PC-3 (cell line): ENCODE measurements around the gene REEP3. TPM values are rescaled to one million over a fixed set of nuclear protein-coding genes. Genes with fewer than 3 reads are reported as not detected.

Experiments used
- ATAC-seq: fragments of 200-7000 bp; cut with Tn5 transposase; 2 replicates; pipeline ENCODE4 v1.9.1; 2020; ENCODE audit warnings: mild to moderate bottlenecking, moderate library complexity
- BruUV-seq: library from RNA; stranded (reverse); fragments of 400-500 nt; replicated peaks from 2 replicates; lab custom pipeline; 2021; lab: Mats Ljungman, UMichigan
- CTCF ChIA-PET: fragments of 300-600 bp; sonication (Branson Sonifier 250); formaldehyde crosslinking; loops from one replicate; lab custom pipeline; 2022; ENCODE audit warnings: antibody characterized with exemption; lab: Charles Lee
- POLR2A ChIA-PET: fragments of 300-600 bp; sonication (Branson Sonifier 250); formaldehyde crosslinking; loops from one replicate; lab custom pipeline; 2022; ENCODE audit warnings: antibody characterized with exemption; ENCODE audit not compliant: unreplicated experiment; lab: Charles Lee
- DNase-seq: peaks from one replicate; pipeline ENCODE4 v3.0.0-alpha.2; 2015
- H2AFZ ChIP-seq: fragments of 300-600 bp; sonication (generic); 2 replicates; pipeline ENCODE4 v1.6.0; 2016; ENCODE audit warnings: antibody characterized with exemption, low read length
- H3F3A ChIP-seq: fragments of 300-600 bp; sonication (generic); one replicate; pipeline ENCODE4 v1.6.0; 2017; ENCODE audit warnings: antibody characterized with exemption, low read length, control low read depth, mild to moderate bottlenecking; ENCODE audit not compliant: unreplicated experiment
- H3K27ac ChIP-seq: fragments of 300-600 bp; sonication (generic); 2 replicates; pipeline ENCODE4 v1.5.1; 2016; ENCODE audit warnings: mild to moderate bottlenecking, low read length
- H3K27me3 ChIP-seq: fragments of 300-600 bp; sonication (generic); 2 replicates; pipeline ENCODE4 v1.6.1; 2016; ENCODE audit warnings: low read length, mixed read lengths
- H3K36me3 ChIP-seq: fragments of 300-600 bp; sonication (generic); 2 replicates; pipeline ENCODE4 v1.6.1; 2016; ENCODE audit warnings: low read depth, mixed run types, low read length, mixed read lengths
- H3K4me1 ChIP-seq: fragments of 300-600 bp; sonication (generic); 2 replicates; pipeline ENCODE4 v1.5.1; 2016; ENCODE audit warnings: low read length; ENCODE audit not compliant: insufficient read depth
- H3K4me2 ChIP-seq: fragments of 300-600 bp; sonication (generic); 2 replicates; pipeline ENCODE4 v1.6.0; 2016; ENCODE audit warnings: low read length
- H3K4me3 ChIP-seq: fragments of 300-600 bp; sonication (generic); 2 replicates; pipeline ENCODE4 v1.5.1; 2016; ENCODE audit warnings: mild to moderate bottlenecking, low read length, mixed read lengths
- H3K79me2 ChIP-seq: fragments of 300-600 bp; sonication (generic); 2 replicates; pipeline ENCODE4 v1.6.1; 2017; ENCODE audit warnings: low read length, mixed read lengths
- H3K9ac ChIP-seq: fragments of 300-600 bp; sonication (generic); 2 replicates; pipeline ENCODE4 v1.6.0; 2016; ENCODE audit warnings: mild to moderate bottlenecking, low read length
- H3K9me2 ChIP-seq: fragments of 300-600 bp; sonication (generic); replicated peaks from 2 replicates; pipeline ENCODE4 v1.6.1; 2016; ENCODE audit warnings: mixed run types, low read length, mixed read lengths
- H3K9me3 ChIP-seq: fragments of 300-600 bp; sonication (generic); 2 replicates; pipeline ENCODE4 v1.6.1; 2016; ENCODE audit warnings: low read length, mixed read lengths
- H4K20me1 ChIP-seq: fragments of 300-600 bp; sonication (generic); 2 replicates; pipeline ENCODE4 v1.6.1; 2016; ENCODE audit warnings: low read length, mixed read lengths
- EZH2 ChIP-seq: fragments of 300-600 bp; sonication (generic); IDR thresholded peaks from one replicate; pipeline ENCODE4 v1.6.1; 2017; ENCODE audit warnings: antibody characterized with exemption, mild to moderate bottlenecking, low read length; ENCODE audit not compliant: unreplicated experiment
- EZH2phosphoT487 ChIP-seq: fragments of 300-600 bp; sonication (generic); IDR thresholded peaks from 2 replicates; pipeline ENCODE4 v1.6.1; 2018; ENCODE audit warnings: mild to moderate bottlenecking, antibody characterized with exemption, low read length, borderline replicate concordance
- intact Hi-C: fragments of 100-400 bp; cut with micrococcal nuclease; formaldehyde crosslinking; loops from 2 replicates; pipeline ENCODE4 v1.9.0; 2023
- total RNA-seq: library from RNA; depleted of rRNA; stranded (reverse); fragments of >200 nt; gene quantifications from 2 replicates; pipeline ENCODE4 v1.2.3, GENCODE V29; 2014
- TF ChIP-seq, protein P1 (sequence below): fragments of 300-600 bp; sonication (generic); conservative IDR thresholded peaks from 2 replicates; pipeline ENCODE4 v1.5.1; 2017; ENCODE audit warnings: antibody characterized with exemption, low read depth, mild to moderate bottlenecking, low read length

REEP3 gene
- total RNA-seq, 1 experiment from 2014 or later = 75.2 TPM

DNA sequence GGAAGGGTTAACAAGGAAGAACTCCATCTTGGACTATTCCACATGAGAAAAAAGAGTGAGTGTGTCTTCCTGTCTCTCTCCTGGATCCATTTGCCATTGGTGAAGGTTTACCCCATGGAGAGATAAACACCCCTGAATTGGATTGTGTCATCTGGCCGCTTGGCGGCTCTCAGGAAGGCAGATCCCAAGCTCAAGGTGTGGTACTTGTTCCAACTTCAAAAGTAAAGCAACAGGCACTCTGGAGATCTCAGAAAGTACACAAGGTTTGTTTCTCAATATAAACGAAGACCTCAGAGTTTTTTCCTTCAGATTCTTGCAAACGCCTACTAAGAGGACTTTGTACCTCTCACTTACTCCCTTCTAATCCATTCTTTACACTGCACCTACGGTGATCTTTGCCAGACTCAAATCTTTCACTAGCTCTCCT lies 116.7 kb downstream of the REEP3 start:
- BruUV-seq = no TSS peak
- Histone ChIP-seq H3K9me3 (no peaks in the 10 kb centered on the region), H4K20me1 (no peaks in the 10 kb centered on the region), H3K27ac (no peak overlapping the region), H3K9me2 (no peaks in the 10 kb centered on the region), H3K4me2 (no peak overlapping the region), H3K36me3 (no peaks in the 10 kb centered on the region), H3K4me1 (peaks cover 15% of the 10 kb centered on the region), H2AFZ (no peak overlapping the region), H3F3A (no peaks in the 10 kb centered on the region), H3K27me3 (no peaks in the 10 kb centered on the region), H3K4me3 (no peak overlapping the region), H3K79me2 (no peaks in the 10 kb centered on the region), H3K9ac (no peak overlapping the region)
- intact Hi-C loops = no loop called here
- ATAC-seq = no peak
- TF ChIP-seq EZH2phosphoT487 = no peak
- TF ChIP-seq, protein P1, sequence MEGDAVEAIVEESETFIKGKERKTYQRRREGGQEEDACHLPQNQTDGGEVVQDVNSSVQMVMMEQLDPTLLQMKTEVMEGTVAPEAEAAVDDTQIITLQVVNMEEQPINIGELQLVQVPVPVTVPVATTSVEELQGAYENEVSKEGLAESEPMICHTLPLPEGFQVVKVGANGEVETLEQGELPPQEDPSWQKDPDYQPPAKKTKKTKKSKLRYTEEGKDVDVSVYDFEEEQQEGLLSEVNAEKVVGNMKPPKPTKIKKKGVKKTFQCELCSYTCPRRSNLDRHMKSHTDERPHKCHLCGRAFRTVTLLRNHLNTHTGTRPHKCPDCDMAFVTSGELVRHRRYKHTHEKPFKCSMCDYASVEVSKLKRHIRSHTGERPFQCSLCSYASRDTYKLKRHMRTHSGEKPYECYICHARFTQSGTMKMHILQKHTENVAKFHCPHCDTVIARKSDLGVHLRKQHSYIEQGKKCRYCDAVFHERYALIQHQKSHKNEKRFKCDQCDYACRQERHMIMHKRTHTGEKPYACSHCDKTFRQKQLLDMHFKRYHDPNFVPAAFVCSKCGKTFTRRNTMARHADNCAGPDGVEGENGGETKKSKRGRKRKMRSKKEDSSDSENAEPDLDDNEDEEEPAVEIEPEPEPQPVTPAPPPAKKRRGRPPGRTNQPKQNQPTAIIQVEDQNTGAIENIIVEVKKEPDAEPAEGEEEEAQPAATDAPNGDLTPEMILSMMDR = no peak
- no peak for TF ChIP-seq EZH2
- CTCF ChIA-PET = no interaction called here
- POLR2A ChIA-PET = no interaction called here
- DNase-seq = no peak

DNA sequence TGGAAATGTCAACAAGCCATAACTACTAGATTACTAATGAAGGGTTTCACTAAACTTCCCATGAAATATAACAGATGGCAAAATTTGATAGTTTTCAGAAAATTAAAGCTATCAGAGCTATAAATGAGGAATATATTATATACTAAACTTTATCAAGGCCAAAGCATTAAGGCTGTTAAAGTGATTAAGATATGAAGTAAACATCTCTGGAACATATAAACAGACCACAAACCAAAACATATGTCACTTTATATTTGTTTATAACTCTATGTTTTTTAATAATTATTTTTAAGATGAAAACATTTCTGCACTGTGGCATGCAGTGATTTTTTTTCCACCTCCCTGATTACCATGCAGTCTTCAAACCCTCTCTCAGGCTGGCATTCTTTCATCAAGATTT lies 120.2 kb downstream of the REEP3 start:
- H3K9ac ChIP-seq = no peak overlapping the region
- H3K4me1 ChIP-seq = no peaks in the 10 kb centered on the region
- no peaks in the 10 kb centered on the region for H3K27me3 ChIP-seq
- H3K27ac ChIP-seq = no peak overlapping the region
- no peak for DNase-seq
- H3F3A ChIP-seq = no peaks in the 10 kb centered on the region
- H3K4me2 ChIP-seq = no peak overlapping the region
- no TSS peak for BruUV-seq
- no peaks in the 10 kb centered on the region for H4K20me1 ChIP-seq
- intact Hi-C loops = no loop called here
- no peaks in the 10 kb centered on the region for H3K36me3 ChIP-seq
- no peak overlapping the region for H3K4me3 ChIP-seq
- ChIA-PET POLR2A (no interaction called here), CTCF (no interaction called here)
- no peak for TF ChIP-seq EZH2
- TF ChIP-seq, protein P1 = no peak
- no peak for TF ChIP-seq EZH2phosphoT487
- no peaks in the 10 kb centered on the region for H3K79me2 ChIP-seq
- no peak overlapping the region for H2AFZ ChIP-seq
- no peaks in the 10 kb centered on the region for H3K9me2 ChIP-seq
- H3K9me3 ChIP-seq = no peaks in the 10 kb centered on the region
- no peak for ATAC-seq

DNA sequence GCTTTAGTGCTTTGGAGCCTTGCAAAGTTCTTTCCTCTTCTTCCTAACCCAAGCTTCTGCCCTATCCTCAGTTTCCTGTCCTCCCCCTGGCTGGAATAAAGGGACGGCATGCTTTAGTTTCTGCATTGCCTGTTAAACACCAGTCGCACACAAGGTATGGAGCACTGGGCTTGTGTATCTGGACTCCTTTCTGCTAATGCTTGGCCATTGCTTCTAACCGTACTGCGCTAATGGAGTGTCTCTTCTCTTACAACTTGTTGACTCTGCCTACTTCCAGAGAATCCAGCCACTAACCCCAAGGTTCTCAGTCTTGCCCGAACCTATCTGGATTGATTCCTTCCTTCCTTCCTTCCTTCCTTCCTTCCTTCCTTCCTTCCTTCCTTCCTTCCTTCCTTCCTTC lies 120.6 kb downstream of the REEP3 start:
- no peak overlapping the region for H3K27ac ChIP-seq
- H3K9me3 ChIP-seq = no peaks in the 10 kb centered on the region
- intact Hi-C loops = no loop called here
- no peaks in the 10 kb centered on the region for H4K20me1 ChIP-seq
- no peaks in the 10 kb centered on the region for H3F3A ChIP-seq
- TF ChIP-seq EZH2phosphoT487 (no peak), EZH2 (no peak)
- TF ChIP-seq, protein P1 = no peak
- no peaks in the 10 kb centered on the region for H3K36me3 ChIP-seq
- no peaks in the 10 kb centered on the region for H3K9me2 ChIP-seq
- H3K4me2 ChIP-seq = no peak overlapping the region
- ChIA-PET CTCF (no interaction called here), POLR2A (no interaction called here)
- H3K4me3 ChIP-seq = no peak overlapping the region
- no peak overlapping the region for H2AFZ ChIP-seq
- H3K9ac ChIP-seq = no peak overlapping the region
- DNase-seq = no peak
- no peak for ATAC-seq
- BruUV-seq = no TSS peak
- H3K4me1 ChIP-seq = no peaks in the 10 kb centered on the region
- H3K27me3 ChIP-seq = no peaks in the 10 kb centered on the region
- no peaks in the 10 kb centered on the region for H3K79me2 ChIP-seq
